Epidermal melanocyte (primary cell): ENCODE results near the gene SEC62.
A peak's percentile ranks its signal among the peaks of the same experiment; 100 is the strongest.

ENCODE experiments used
- DNase-seq: peaks from one replicate; pipeline ENCODE4 v3.0.0; 2011; ENCODE audit warnings: low spot score; ENCODE audit not compliant: insufficient read length

Gene SEC62, protein sequence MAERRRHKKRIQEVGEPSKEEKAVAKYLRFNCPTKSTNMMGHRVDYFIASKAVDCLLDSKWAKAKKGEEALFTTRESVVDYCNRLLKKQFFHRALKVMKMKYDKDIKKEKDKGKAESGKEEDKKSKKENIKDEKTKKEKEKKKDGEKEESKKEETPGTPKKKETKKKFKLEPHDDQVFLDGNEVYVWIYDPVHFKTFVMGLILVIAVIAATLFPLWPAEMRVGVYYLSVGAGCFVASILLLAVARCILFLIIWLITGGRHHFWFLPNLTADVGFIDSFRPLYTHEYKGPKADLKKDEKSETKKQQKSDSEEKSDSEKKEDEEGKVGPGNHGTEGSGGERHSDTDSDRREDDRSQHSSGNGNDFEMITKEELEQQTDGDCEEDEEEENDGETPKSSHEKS

DNA sequence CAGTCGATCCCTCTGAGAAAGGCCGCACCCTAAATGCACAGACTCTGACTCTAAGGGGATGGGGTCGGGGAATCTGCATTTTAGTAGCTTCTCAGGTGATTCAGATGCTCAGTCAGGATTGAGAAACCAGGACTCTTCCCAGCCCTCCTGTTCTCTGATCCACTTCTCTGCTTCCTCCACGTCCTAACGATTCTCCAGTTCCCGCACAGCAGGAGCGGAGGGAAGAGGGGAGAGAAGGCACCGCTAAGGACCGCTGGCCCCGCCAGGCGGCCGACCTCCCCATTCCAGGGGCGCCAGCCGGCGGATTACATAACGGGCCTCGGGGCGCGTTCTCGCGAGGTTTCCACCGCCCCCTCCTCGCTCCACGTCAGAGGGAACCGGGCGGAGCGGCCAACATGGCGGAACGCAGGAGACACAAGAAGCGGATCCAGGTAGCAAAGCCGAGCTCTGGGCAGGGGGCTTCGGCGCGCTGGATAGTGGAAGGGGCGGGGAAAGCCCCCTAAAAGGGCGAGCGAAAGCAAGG lies at the start of gene SEC62:
SEC62 (plus strand) TSS at position 380 of the 523 bp plus-strand sequence; CDS start at position 396, 16 bp downstream.
- DNase-seq = peak; percentile 83

DNA sequence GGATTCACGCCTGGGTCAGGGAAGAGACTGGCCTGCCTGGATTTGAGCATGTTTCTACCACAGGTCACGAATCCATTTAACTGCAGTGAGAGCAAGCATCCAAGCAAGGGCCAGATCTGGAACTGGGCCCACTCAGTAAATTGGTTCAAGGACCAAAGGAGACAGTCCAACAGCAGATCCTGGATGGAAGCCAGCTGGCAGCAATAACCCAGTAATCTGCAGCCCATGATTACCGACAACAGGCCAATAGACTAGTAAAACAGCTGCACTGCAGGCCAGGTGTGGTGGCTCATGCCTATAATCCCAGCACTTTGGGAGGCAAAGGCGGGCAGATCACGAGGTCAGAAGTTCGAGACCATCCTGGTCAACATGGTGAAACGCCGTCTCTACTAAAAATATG lies 43.4 kb upstream of the SEC62 start:
- no peak for DNase-seq

DNA sequence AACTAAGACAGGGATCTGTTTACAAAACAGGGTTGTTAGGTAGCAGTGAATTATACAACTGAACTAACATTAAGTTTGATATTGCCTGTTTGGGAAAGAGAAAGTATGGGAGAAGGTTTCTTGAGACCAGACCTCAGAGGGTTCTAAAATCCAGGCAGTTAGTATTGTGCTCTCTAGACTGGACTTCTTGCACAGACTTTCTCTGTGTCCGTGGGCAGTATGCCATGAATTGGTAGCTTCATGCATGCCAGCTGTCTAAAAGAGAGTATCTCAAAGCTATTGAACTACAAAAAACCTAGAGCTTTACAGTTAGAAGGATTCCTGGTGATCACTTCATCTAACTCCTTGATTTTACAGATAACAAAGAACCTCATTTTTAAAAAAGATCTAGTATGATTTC lies 42.8 kb upstream of the SEC62 start:
- no peak for DNase-seq

DNA sequence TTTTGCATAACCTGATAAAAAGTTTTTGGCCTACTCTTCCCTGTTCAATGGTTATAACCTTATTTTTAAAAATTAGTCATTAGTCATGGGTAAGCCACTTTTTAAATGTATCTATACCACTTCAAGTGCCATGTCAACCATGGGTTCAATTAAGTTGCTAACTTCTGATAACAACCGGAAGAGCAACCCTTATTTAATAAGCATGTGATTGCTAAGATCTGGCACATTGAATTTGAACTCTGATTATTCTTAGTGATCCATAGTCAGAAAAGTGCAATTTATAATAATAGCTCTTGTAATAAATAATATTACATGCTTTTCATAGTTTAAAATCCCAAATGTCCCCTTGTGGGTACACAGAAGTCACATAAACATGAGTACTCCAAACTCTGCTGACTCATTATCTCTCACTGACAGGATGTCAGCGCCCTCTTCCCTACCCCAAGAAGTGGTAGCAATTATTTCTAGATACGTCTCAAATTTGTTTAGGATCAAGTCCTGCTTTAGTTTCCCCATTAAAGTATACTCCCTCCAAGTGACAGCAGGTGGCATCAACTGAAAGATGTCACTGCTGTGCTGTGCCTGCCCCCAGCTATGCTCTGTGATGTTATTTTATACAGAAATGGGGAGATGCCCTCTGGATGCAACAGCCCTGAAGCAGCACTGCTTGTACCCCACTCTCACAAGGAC lies 36.6 kb upstream of the SEC62 start:
- no peak for DNase-seq

DNA sequence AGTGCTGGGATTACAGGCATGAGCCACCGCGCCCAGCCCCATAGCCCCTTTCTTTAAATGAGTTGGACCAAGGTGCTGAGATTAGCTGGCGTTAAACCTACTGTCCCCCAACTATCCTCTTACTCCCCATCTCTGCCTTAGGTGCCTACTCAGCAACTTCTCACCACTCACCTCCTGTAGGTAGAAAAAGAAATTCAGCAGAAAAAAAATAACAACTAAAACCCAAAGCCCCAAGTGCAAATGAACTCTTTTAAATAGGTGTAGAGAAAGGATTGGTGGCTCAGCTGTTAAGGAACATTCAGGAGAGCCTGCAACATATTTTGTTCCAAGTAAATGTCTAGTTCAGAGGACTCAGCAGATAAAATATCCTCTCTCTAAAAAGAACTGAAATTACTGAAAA lies 35.8 kb upstream of the SEC62 start:
- DNase-seq = no peak

DNA sequence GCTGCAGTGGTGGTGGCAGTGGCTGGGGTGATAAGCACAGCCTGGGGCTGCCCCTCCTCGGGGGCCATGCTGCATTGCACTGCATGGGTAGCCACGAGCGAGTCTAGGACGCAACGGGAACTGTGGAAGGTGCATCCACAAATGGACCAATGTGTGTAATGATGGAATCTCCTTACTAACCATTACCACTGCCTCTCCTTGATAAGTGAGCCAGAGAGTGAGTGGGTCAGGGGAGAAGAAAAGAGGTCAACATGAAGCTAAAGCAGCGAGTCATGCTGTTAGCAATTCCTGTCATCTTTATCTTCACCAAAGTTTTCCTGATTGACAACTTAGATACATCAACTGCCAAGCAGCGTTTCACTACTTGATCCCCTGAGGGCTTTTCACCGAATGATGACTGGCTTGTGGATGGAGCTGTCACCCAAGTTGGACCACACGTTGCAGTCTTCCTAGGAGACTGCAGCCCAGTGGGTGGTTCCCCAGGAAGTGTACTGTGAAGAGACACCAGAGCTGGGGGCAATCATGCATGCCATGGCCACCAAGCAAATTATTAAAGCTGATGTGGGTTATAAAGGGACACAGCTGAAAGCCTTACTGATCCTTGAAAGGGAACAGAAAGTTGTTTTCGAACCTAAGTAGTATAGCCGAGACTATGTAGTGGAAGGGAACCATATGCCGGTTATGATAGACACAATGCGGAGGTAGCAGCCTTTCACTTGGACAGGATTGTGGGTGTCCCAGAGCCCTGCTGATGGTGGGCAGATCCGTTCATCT lies 34.7 kb upstream of the SEC62 start:
- no peak for DNase-seq

DNA sequence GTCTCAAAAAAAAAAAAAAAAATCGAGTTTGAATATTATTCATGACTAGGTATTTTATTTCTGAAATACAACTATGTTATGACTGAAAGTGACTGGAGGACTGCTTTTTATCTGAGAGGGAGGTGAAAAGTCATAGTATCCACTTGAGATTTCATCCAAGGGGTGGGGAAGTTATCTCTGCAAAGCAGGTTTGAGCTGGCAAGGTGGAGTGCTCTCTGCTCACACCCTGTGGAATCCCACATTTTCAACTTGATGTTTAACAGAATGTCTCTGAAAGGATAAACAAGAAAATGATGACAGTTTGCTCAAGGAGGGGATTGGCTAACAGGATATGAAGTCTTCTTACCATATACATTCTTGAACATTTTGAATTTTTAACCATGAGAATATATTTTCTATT lies 27.3 kb upstream of the SEC62 start:
- DNase-seq = no peak

DNA sequence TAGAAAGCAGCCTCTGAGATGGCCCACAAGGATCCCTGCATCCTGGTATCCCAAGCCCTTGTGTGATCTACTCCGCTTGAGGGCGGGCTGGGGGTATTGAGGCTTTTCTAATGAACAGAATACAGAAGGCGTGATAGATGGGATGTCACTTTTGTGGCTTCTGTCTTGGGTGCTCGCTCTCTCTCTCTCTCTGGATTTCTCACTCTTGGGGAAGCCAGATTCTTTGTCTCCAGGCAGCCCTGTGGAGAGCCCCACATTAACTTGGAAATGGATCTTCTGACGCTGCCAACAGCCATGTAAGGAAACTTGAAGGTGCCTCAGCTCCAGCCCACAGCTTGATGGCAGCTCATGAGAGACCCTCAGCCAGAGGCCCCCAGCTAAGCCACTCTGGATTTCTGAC lies 26.9 kb upstream of the SEC62 start:
- no peak for DNase-seq

DNA sequence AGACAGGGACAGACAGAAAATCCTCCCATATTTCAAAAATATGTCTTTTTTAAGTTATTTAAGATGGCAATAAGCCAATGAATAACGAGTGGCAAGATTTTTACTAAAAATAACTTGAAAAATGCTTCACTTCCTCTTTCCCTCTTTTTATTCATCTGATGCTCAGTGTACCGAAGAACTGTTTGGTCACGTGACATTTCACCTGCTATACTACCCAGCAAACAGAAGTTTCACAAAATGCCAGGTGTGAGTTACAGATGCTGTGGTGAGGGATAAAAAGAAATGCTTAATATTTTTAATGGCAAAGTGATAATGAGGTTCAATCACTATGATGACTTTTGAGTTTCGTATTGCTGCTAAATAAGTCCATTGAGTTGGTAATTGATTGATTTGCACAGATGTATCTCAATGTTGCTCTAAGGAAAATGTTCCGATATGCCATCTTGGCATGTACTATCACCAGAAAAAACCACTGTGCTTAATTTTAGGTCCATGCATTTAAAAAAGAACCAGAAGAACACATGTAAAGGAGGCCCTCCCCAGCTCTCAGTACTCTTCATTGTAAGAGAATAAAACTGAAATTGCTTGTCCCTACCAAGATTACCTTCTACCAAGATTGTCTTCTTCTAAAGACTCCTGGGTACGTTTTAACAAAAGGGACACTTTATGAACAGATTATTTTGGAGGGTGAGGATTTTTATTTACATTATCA lies 26.0 kb upstream of the SEC62 start:
- no peak for DNase-seq

DNA sequence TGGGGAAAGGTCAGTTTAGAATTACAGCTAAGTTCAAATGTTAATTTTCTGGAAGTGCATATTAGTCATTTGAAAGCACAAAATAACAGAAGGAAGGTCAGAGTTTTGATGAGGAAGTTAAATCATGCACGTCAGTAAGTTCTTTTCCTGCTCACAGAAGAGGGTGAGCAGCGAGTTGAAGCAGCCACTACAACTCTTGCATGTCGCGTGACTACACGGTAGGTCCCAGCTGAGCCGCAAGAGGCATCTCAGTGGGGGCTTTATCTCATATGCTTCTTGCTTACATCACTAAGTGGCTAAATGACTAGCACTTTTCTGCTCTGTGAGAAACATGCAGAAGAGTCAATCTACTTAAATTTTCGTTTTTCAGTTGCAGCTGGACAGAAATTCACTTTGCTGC lies 21.3 kb upstream of the SEC62 start:
- no peak for DNase-seq

DNA sequence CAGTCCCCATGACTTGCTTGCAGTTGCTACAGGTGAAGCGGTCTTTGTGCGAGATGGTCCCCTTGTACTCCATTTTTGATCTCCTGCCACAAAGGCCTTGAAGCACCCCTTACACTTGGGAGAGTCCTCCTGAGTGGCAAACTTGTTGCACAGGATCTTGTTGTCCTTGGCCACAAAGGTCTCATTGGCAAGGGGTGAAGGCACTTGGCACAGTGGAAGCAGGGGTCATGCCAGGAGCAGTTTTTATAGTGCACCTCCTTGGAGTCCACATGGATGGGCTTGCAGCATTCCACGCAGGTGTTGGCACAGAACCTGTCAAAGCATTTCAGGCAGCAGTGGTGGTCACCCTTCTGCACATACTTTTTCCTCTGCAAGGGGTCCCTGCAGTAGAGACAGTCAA lies 20.3 kb upstream of the SEC62 start:
- no peak for DNase-seq

DNA sequence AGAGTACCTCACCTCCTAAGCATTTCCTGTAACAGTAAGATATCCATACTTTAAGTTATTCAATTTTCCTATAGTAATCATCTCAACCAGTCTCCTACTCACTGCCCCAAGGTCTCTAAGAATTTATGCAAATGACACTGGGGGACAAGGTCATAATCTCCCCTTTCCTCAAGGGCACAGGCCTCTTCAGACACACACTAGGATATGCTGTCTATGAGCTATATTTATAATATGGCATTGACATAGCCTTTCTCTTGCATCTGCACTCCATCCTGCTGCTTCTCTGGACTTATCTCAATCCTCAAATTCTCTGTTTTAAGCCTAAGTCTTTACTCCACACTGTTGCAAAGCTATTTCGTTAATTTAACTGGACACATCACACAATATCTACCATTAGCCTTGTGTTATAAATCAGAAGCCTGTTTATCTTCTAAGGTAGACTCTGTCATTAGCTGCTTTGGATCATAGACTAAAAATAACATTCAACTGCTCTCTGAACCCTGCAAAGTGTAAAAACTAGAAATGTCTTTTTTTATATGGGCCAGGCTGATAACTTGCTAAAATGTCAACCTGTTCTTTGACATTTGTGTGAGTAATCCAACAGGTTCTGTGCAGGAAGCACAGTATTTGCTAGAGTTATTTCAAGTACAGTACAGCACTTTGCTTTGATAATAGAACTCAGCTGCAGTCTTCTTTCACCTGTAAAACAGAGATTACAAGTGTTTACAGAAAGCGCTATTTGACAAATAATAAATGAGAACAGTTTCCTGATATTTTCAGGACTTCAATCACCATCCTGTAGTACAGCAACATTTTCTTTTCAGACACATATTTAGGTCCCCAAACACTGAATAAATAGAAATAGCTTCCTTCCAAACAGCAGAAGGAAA lies 17.8 kb upstream of the SEC62 start:
- no peak for DNase-seq

DNA sequence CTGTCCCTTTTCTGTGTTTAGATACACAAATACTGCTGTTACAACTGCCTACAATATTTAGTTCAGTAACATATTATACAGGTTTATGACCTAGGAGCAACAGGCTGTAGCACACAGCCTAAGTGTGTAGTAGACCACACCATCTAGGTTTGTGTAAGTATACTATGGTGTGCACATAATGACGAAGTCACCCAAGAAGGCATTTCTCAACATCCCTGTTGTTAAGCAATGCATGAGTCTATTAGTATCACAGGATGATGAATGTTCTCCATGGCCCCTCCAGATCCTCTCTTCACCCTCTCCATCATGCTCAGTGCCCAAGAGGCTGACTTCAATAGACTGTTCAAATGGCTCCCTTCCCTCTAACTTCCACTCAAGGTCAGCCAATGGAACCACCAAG lies 14.6 kb upstream of the SEC62 start:
- DNase-seq = no peak

DNA sequence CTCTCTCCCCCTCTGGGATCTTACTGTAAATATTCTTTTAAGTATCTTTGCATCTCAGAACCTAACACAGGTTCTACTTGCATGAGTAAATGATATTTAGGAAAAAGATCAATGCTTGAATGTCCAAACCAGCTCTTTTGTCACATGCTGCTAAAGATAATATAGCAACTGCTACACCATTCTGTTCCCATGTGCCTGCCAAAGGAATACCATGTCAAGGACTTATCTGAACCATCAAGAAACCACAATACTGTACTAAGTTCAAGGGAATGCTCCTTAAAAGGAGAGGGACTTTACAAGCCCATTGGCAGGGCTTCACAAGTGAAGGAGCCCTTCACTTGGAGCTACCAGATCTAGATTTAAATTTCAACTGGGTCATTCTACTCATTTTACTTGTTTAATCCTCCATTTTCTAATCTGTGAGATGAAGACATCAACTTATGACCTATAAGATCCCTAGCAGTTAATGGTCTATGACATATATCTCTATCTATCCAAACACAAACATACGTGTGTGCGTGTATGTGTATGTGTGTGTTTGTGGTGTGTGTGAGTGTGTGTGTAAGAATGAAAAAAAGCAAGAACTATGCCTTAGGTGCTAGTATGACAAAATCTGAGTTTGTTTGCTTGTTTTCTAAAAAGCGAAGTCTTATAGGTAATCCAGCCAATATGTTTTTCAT lies 13.0 kb upstream of the SEC62 start:
- no peak for DNase-seq

DNA sequence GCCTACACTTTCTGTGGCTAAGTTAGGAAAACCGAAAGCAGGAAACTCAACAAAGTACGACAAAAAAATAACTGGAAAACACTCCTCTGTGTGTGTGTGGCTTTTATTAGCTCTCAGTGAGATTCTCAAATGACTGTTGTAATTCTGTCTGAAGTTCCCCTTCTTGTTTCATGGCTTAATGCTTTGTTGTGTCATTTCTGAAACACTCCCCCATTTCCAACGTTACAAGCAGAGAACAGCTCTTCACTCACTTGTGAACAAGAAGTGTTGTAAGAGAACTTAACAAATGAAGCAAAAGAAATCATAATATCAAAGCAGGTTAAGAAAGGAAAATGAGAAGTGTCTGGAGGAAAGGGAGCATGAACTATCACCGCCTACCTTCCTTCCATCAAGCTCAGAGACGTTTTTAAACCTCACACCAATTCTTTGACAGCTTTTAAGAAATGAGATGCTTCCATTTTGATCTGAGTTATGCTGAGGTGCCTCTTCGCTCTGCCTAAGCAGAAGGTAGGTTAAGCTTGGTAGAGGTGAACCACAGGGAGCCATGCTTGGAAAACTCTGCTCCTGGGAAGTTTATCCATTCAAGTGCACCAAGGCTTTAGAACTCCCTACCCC lies 12.4 kb upstream of the SEC62 start:
- DNase-seq = no peak

DNA sequence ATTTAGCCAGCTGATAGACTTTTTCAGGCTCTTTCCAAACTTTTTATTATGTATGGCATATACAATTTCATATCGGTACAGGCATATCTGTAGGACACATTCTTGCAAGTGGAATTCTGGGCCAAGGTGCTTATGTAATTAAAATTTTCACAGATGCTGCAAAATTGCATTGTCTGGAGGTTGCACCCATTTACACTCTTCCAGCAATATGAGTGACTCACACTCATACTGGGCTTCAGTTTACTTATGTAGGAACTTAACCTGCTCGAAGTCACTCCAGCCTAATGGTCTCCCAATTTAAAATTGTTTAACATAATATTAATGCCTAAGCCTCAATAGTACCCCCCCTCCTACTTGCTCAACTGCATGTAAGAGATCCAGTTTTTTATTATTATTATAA lies 11.2 kb upstream of the SEC62 start:
- no peak for DNase-seq

DNA sequence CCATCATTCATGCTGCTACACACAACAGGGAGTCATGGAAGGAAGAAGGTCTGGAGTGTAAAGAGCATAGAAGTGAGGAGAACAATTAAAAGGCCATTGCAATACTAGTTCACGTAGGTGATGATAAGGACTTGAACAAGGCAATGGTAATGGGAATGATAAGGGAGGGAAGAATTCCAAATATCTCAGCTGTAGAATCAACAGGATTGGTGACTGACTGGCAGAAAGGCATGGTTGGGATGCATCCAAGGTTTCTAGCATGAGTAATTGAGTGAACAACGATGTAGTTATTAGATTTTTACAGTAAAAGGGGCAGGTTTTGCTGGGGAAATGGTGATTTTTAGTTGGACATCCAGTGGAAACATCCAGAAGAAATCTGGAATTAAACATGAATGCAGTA lies 2.4 kb upstream of the SEC62 start:
- no peak for DNase-seq

DNA sequence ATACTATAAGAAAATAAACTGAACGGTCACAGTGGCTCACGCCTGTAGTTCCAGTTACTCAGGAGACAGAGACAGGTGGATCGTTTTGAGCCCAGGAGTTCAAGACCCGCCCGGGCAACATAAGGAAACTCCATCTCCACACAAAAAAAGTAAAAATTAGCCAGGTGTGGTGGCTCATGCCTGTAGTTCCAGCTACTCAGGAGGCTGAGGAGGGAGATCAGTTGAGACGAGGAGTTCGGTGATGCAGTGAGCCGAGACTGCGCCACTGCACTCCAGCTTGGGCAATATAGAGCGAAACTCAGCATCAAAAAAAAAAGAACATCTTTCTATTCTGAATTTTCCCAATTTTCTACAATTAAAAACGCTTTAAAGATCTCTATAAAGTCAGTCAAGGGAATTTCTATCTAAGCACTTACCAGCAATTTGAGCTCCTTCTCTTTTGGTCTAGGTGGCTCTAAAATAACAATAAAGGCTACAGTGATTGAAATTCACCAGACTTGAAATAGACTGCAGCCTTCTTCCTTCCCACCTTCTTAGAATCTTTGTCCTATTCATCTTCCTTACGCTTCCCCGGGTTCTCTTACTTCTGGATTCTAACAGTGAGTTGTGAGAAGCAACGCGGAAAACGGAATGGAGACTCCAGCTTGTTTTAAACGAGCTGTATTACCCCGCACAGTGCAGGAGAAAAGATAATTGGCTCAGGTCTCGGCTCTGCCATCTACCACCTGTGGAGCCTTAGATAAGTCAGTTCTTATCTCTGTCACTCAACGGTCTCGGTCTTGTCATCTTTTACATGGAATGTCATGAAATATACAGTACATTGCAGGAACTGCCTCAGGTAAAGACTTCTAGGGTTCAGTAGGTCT lies 812 bp upstream of the SEC62 start:
- no peak for DNase-seq
